ENCODE results near the gene IGSF21.

- TF ChIP-seq CTCF (IDR thresholded peaks at IDR 0.05; ENCODE audit: low read depth, low read length) (no peak), EZH2phosphoT487 (IDR thresholded peaks at IDR 0.05; ENCODE audit: low read depth) (no peak)
Observed at GRCh38 chr1:18230840-18231239, 123.2 kb downstream of the IGSF21 start.

Measured in OCI-LY3 (cell line).